Neural cell (in vitro differentiated cells): ENCODE measurements around the gene BAD. TPM values are rescaled to one million over a fixed set of nuclear protein-coding genes. Genes with fewer than 3 reads are reported as not detected.
"Not testable (repeated sequence)": the region's sequence is repeated elsewhere in the genome, so short reads cannot be mapped to it uniquely, and the experiment has no call there.

Experiments used
- H2AFZ ChIP-seq: fragments of 200-600, 300-800 bp; sonication (generic), shearing (Covaris generic); 2 replicates; pipeline ENCODE4 v1.6.0; 2014; ENCODE audit warnings: low read depth, mild to moderate bottlenecking, antibody characterized with exemption, low read length, moderate library complexity
- H3F3A ChIP-seq: fragments of 200-600 bp; shearing (Covaris generic); 2 replicates; pipeline ENCODE4 v1.6.1; 2016; ENCODE audit warnings: mild to moderate bottlenecking, moderate library complexity, mixed read lengths, antibody characterized with exemption, low read length; ENCODE audit not compliant: insufficient read depth, poor library complexity, severe bottlenecking
- H3K27ac ChIP-seq: fragments of 200-600, 300-800 bp; sonication (generic), shearing (Covaris generic); 2 replicates; pipeline ENCODE4 v1.5.1; 2014; ENCODE audit warnings: mild to moderate bottlenecking, low read length, moderate library complexity
- H3K27me3 ChIP-seq: fragments of 300-800, 200-600 bp; sonication (generic), shearing (Covaris generic); 2 replicates; pipeline ENCODE4 v1.6.0; 2014; ENCODE audit warnings: mild to moderate bottlenecking, low read depth, low read length, moderate library complexity; ENCODE audit not compliant: insufficient read depth
- H3K36me3 ChIP-seq: fragments of 300-800, 200-600 bp; sonication (generic), shearing (Covaris generic); 2 replicates; pipeline ENCODE4 v1.5.1; 2014; ENCODE audit warnings: mild to moderate bottlenecking, antibody characterized with exemption, low read length, moderate library complexity; ENCODE audit not compliant: insufficient read depth
- H3K4me2 ChIP-seq: fragments of 300-800, 200-600 bp; sonication (generic), shearing (Covaris generic); 2 replicates; pipeline ENCODE4 v1.6.0; 2014; ENCODE audit warnings: mild to moderate bottlenecking, low read length
- H3K4me3 ChIP-seq: fragments of 300-800, 200-600 bp; sonication (generic), shearing (Covaris generic); 2 replicates; pipeline ENCODE4 v1.5.1; 2014; ENCODE audit warnings: mild to moderate bottlenecking, low read length, moderate library complexity
- H3K79me2 ChIP-seq: fragments of 200-600 bp; shearing (Covaris generic); replicated peaks from 2 replicates; pipeline ENCODE4 v1.6.0; 2014; ENCODE audit warnings: mild to moderate bottlenecking, low read length, moderate library complexity; ENCODE audit not compliant: insufficient read depth
- H3K9ac ChIP-seq: fragments of 300-800, 200-600 bp; sonication (generic), shearing (Covaris generic); 2 replicates; pipeline ENCODE4 v1.6.1; 2016; ENCODE audit warnings: mild to moderate bottlenecking, low read length, mixed read lengths
- H3K9me2 ChIP-seq: fragments of 200-600 bp; shearing (Covaris generic); 2 replicates; pipeline ENCODE4 v1.6.1; 2016; ENCODE audit warnings: mild to moderate bottlenecking, low read length, mixed read lengths; ENCODE audit not compliant: insufficient read depth
- H3K9me3 ChIP-seq: fragments of 200-600, 300-800 bp; sonication (generic), shearing (Covaris generic); 2 replicates; pipeline ENCODE4 v1.6.1; 2016; ENCODE audit warnings: mild to moderate bottlenecking, mixed run types, low read length, moderate library complexity, mixed read lengths
- H4K20me1 ChIP-seq: fragments of 200-600 bp; shearing (Covaris generic); 2 replicates; pipeline ENCODE4 v1.6.1; 2016; ENCODE audit warnings: mild to moderate bottlenecking, mixed run types; ENCODE audit not compliant: insufficient read depth
- EP300 ChIP-seq: fragments of 450-650 bp; conservative IDR thresholded peaks from 2 replicates; pipeline ENCODE4 v1.6.1; 2014; ENCODE audit warnings: antibody characterized with exemption, mild to moderate bottlenecking, moderate library complexity; ENCODE audit not compliant: poor library complexity, severe bottlenecking
- EZH2 ChIP-seq: fragments of 200-600, 300-800 bp; shearing (Covaris generic), sonication (generic); IDR thresholded peaks from 2 replicates; pipeline ENCODE4 v1.6.1; 2014; ENCODE audit warnings: antibody characterized with exemption, low read length, borderline replicate concordance, mild to moderate bottlenecking; ENCODE audit not compliant: insufficient read depth, poor library complexity, severe bottlenecking
- MXI1 ChIP-seq: fragments of 450-650 bp; conservative IDR thresholded peaks from 2 replicates; pipeline ENCODE4 v1.6.1; 2014; ENCODE audit warnings: antibody characterized with exemption, mild to moderate bottlenecking; ENCODE audit not compliant: poor library complexity, severe bottlenecking
- POLR2AphosphoS5 ChIP-seq: IDR thresholded peaks from 2 replicates; pipeline ENCODE4 v1.6.1; 2012
- RAD21 ChIP-seq: fragments of 450-650 bp; conservative IDR thresholded peaks from 2 replicates; pipeline ENCODE4 v1.6.1; 2014; ENCODE audit warnings: antibody characterized with exemption, mild to moderate bottlenecking, moderate library complexity
- REST ChIP-seq: IDR thresholded peaks from 2 replicates; pipeline ENCODE4 v1.6.1; 2012; ENCODE audit warnings: borderline replicate concordance
- SMC3 ChIP-seq: fragments of 450-650 bp; conservative IDR thresholded peaks from 2 replicates; pipeline ENCODE4 v1.6.1; 2014; ENCODE audit warnings: antibody characterized with exemption, mild to moderate bottlenecking, moderate library complexity; ENCODE audit not compliant: poor library complexity
- TAF1 ChIP-seq: IDR thresholded peaks from 2 replicates; pipeline ENCODE4 v1.6.1; 2012; ENCODE audit warnings: low read depth
- polyA plus RNA-seq: library from polyadenylated mRNA; depleted of rRNA; stranded (reverse); fragments of >200 nt; gene quantifications from 2 replicates; pipeline ENCODE4 v1.2.3, GENCODE V29; 2014
- TF ChIP-seq, protein P1 (sequence below): fragments of 450-650 bp; IDR thresholded peaks from 2 replicates; pipeline ENCODE4 v1.5.1; 2014; ENCODE audit warnings: antibody characterized with exemption, mild to moderate bottlenecking, moderate library complexity; ENCODE audit not compliant: poor library complexity, severe bottlenecking

Gene BAD
- polyA plus RNA-seq, 1 donor from 2014 or later: 219 TPM

DNA sequence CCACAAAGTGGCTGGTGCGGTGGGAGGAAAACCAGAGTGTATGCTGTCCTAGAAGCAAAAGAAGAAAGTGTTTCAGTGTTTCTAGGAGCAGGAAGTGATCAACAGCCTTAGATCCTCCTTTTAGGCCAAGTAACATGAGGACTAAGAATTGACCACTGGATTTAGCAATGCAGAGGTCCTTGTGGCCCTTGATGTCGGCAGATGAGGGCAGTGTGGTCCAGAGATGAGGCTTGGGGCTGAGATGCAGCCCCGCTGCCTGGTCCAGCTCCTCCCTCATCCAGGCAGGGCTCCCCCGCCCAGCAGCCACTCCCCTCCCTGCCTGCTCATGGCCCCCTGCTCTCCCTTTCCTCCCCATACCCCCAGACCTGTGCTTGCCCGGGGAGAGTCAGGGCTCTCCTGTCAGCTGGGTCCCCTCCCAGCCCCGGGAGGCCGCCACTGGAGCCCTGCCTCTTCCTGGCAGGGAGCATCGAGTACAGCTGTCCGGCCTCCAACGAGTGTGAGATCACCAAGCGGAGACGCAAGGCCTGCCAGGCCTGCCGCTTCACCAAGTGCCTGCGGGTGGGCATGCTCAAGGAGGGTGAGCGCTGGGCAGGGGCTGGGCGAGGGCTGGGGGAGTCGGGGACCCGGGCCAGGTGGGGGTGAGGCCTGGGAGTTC is 29.2 kb upstream of the BAD start:
- Histone ChIP-seq H3F3A (no peaks in the 10 kb centered on the region), H3K4me3 (no peak overlapping the region), H3K9me3 (no peaks in the 10 kb centered on the region), H4K20me1 (no peaks in the 10 kb centered on the region), H3K9ac (no peak overlapping the region), H3K27me3 (no peaks in the 10 kb centered on the region), H3K9me2 (no peaks in the 10 kb centered on the region), H3K4me2 (no peak overlapping the region), H3K79me2 (peaks cover 5% of the 10 kb centered on the region), H3K27ac (no peak overlapping the region), H2AFZ (no peak overlapping the region), H3K36me3 (no peaks in the 10 kb centered on the region)
- TF ChIP-seq SMC3 (no peak), RAD21 (no peak), EZH2 (no peak), EP300 (no peak), MXI1 (no peak), REST (no peak), POLR2AphosphoS5 (no peak), TAF1 (no peak)
- TF ChIP-seq, protein P1, sequence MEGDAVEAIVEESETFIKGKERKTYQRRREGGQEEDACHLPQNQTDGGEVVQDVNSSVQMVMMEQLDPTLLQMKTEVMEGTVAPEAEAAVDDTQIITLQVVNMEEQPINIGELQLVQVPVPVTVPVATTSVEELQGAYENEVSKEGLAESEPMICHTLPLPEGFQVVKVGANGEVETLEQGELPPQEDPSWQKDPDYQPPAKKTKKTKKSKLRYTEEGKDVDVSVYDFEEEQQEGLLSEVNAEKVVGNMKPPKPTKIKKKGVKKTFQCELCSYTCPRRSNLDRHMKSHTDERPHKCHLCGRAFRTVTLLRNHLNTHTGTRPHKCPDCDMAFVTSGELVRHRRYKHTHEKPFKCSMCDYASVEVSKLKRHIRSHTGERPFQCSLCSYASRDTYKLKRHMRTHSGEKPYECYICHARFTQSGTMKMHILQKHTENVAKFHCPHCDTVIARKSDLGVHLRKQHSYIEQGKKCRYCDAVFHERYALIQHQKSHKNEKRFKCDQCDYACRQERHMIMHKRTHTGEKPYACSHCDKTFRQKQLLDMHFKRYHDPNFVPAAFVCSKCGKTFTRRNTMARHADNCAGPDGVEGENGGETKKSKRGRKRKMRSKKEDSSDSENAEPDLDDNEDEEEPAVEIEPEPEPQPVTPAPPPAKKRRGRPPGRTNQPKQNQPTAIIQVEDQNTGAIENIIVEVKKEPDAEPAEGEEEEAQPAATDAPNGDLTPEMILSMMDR: no peak

- TF ChIP-seq REST (no peak), SMC3 (no peak), EP300 (no peak), POLR2AphosphoS5 (no peak), TAF1 (no peak), RAD21 (no peak), MXI1 (no peak), EZH2 (no peak)
- TF ChIP-seq, protein P1: no peak
- Histone ChIP-seq H3K27ac (no peak overlapping the region), H3K36me3 (no peaks in the 10 kb centered on the region), H3K27me3 (no peaks in the 10 kb centered on the region), H3K79me2 (no peaks in the 10 kb centered on the region), H3F3A (no peaks in the 10 kb centered on the region), H3K9me3 (no peaks in the 10 kb centered on the region), H3K4me2 (no peak overlapping the region), H3K9me2 (no peaks in the 10 kb centered on the region), H2AFZ (no peak overlapping the region), H4K20me1 (no peaks in the 10 kb centered on the region), H3K9ac (no peak overlapping the region), H3K4me3 (no peak overlapping the region)
These were observed 28.5 kb upstream of the BAD start for GRCh38 chr11:64312947-64313346.

DNA sequence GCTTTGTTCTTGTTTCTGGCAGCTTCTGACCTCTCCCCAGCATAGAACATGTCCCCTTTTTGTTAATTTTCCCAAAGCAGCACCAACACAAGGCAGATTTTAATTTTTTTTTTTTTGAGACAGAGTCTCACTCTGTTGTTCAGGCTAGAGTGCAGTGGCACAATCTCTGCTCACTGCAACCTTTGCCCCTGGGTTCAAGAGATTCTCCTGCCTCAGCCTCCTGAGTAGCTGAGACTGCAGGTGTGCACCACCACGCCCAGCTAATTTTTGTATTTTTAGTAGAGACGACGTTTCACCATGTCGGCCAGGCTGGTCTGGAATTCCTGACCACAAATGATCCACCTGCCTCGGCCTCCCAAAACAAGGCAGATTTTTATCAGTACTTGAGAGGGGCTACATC is 23.3 kb upstream of the BAD start:
- H3K79me2 ChIP-seq: peaks cover 10% of the 10 kb centered on the region

More for the DNA sequence above, 23.3 kb upstream of the BAD start:
- H2AFZ ChIP-seq, H3K4me3 ChIP-seq, H3K36me3 ChIP-seq, H3K9me2 ChIP-seq, H3F3A ChIP-seq, H4K20me1 ChIP-seq, H3K27me3 ChIP-seq, H3K9ac ChIP-seq, H3K9me3 ChIP-seq, H3K27ac ChIP-seq, H3K4me2 ChIP-seq: not testable (repeated sequence)
